LHCN-M2 (cell line): ENCODE results near the gene TMEM63C. TPM values are rescaled to one million over a fixed set of nuclear protein-coding genes. Genes with fewer than 3 reads are reported as not detected.
A peak's percentile ranks its signal among the peaks of the same experiment; 100 is the strongest.
"Not testable (repeated sequence)": the region's sequence is repeated elsewhere in the genome, so short reads cannot be mapped to it uniquely, and the experiment has no call there.

ENCODE experiments used
- DNase-seq: peaks from one replicate; pipeline ENCODE4 v3.0.0-alpha.2; 2012; ENCODE audit warnings: low read depth
- total RNA-seq: library from RNA; depleted of rRNA; stranded (reverse); fragments of >200 nt; gene quantifications from 2 replicates; pipeline ENCODE4 v1.2.3, GENCODE V29; 2014

Gene TMEM63C
- total RNA-seq, 1 experiment from 2014 or later = 0.06 TPM

DNA sequence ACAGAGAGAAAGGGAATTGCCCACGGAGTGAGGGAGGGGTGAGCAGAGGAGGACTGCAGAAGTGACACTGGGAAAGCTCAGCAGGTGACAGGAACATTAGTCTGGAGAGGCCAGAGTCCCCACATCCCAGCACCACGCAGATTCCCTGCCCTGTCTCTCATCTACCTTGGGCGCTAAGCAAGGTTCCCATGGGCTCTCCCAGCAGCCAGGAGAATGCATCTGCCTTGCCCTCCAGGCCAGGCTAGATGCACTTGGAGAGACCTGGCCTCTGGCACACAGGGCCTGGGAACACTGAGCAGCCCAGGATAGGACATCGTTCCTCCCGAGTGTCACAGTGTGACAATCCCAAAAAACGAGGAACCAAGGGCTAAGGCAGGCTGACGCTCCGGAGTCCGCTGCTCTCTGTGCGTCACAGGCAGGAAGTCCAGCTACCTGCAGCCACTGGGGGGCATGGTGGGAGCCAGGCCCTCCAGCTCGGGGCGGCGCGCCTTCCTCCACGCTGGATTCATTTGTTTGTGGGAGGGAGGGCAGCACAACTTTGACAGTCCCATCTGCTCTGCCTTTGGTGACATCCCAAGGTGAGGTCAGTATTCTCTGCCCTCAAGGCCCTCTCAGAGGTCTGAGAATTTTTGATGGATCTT lies 94.8 kb downstream of the TMEM63C start:
- no peak for DNase-seq

GRCh38 chr14:77276959-77277358 lies 95.4 kb downstream of the TMEM63C start:
- DNase-seq = no peak

DNA sequence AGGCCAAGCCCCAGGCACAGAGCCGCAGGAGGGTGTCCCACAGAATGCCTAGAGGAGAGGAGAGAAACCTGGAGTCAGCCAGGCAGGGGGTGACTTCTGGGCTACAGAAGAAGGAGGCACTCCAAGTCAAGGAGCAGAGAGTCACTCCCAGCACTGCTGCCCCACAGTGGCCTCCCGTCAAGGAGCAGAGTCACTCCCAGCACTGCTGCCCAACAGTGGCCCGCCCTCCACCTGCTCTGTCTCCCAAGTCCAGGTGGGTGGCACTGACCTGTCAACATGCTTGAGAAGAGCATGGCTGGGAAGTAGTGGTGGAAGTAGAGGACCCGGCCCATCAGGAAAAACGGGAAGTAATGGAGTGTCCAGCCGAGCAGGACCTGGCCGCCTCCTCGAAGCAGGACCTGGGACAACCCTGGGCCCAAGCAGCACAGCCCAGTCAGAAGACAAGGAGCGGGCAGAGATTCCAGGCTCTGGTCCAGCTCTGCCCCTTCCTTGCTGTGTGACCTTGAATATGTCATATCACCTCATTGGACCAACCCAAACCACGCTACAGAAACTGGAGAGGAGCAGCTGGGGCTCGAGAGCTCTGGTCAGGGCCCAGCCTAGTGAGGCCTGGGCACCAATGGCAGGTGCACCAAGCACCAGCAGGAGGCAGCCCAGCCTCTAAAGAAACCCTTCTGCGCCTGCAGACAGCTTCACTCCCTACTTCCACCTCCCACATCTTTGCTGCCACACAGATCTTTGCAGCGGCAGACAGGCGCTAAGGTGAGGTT lies 97.0 kb downstream of the TMEM63C start:
- DNase-seq = no peak

GRCh38 chr14:77279719-77280118 lies 98.1 kb downstream of the TMEM63C start:
- no peak for DNase-seq

DNA sequence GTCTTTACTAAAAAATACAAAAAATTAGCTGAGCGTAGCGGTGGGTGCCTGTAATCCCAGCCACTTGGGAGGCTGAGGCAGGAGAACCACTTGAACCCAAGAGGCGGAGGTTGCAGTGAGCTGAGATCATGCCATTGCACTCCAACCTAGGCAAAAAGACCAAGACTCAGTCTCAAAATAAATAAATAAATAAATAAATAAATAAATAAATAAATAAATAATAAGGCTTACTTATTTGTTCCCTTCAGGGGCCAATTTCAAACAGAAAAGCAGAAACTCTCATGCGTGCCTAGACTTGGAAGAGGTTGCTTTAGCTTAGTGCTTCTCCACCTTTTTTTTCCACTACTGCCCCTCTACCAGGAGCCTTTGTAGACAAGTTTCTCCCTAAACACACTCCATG lies 99.3 kb downstream of the TMEM63C start:
- not testable (repeated sequence) for DNase-seq

GRCh38 chr14:77281852-77282410 lies 100.3 kb downstream of the TMEM63C start:
- peak; percentile 13 for DNase-seq

- DNase-seq = no peak
Measured at GRCh38 chr14:77284066-77284465, 102.5 kb downstream of the TMEM63C start.

- no peak for DNase-seq
Measured at GRCh38 chr14:77284466-77284865, 102.9 kb downstream of the TMEM63C start.

GRCh38 chr14:77286576-77286975 lies 105.0 kb downstream of the TMEM63C start:
- DNase-seq = no peak

DNA sequence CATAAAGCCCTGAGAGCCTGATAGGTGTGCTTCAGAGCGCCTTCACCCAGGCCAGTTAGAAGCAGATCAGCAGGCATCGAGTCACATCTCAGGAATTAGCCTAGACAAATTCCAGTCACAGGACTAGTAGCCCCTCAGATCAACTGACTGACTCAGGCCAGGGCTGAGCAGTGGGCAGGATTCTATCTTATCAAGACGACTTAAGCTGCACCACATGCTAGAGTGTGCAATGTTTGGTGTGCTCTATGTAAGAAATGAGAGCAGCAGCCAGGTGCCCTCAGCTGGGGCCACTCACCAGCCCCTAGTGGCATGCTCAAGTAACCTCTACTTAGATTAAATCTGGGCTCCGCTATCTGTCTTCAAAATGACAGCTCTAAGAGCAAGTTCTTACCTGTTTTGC lies 109.1 kb downstream of the TMEM63C start:
- no peak for DNase-seq

GRCh38 chr14:77296155-77296554 lies 114.6 kb downstream of the TMEM63C start:
- no peak for DNase-seq

- no peak for DNase-seq
Measured at GRCh38 chr14:77296906-77297305, 115.3 kb downstream of the TMEM63C start.

GRCh38 chr14:77299771-77300170 lies 118.2 kb downstream of the TMEM63C start:
- no peak for DNase-seq

DNA sequence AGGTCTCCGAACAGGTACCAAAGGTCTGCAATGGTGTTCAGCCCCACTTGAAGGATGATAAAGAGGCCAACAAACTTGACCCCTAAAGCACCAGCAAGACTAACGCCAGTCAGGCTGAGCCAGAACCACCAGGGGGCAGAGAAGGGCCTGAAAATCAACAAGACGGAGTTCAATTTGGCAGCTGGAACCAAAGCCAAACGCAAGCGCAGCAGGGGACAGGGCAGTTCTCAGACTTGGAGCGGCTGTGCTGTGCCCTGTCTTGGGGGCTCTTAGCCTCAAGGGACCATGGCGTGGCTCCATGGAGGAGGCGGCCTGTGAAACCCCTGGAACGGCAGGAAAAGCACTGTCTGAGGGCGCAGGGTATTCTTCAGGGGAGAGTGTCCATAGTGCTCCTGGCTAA lies 119.5 kb downstream of the TMEM63C start:
- peak; percentile 68 for DNase-seq

DNA sequence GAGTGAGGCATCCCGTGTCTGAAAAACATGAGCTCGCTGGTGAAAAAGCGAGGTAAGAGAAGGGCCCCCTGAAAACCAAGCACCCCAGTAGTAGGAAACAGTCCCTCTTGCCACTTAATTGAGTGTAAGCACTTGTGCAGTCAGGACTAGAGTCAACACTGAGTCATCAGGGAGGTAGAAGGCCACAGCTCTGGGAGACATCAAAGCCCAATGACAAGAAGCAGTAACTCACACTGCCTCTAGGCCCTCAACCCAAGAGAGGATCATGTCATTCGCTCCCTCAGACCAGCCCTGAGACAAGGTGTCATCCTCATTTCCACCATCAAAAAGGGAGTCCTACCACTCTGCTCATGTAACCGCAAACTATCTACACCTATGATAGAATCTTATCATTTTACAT lies 121.3 kb downstream of the TMEM63C start:
- peak; percentile 58 for DNase-seq

DNA sequence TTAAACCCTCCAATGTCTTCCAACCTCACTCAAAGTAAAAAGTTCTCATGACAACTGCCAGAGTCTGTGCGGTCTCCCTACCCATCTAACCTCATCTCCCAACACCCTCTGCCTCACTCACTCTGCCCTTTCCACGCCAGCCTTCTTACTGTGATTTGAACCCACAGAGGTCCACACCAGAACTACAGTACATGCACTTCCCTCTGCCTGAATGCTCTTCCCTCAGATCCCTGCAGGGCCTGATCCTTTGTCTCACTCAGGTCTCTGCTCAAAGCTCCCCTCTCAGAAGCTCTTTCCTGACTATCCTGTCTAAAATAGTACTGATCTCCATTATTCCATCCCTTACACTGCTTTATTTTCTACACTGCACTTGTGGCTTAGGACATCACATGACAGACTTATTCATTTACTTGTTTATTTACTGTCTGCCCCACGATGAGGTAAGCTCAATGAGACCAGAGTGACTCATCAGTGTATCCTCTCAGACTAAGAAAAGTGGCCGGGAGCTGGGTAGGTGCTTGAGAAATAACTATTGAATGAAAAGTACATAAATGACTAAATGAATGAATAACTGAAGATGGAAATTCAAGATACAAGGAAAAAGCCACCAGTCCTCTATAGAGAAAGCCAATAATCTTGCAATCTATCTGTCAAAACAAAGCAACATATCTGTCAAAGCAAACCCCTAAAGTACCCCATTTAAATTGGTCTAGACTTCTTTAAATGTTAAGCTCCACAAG lies 122.0 kb downstream of the TMEM63C start:
- DNase-seq = peak; percentile 95

- DNase-seq = no peak
Measured at GRCh38 chr14:77305696-77306095, 124.1 kb downstream of the TMEM63C start.

DNA sequence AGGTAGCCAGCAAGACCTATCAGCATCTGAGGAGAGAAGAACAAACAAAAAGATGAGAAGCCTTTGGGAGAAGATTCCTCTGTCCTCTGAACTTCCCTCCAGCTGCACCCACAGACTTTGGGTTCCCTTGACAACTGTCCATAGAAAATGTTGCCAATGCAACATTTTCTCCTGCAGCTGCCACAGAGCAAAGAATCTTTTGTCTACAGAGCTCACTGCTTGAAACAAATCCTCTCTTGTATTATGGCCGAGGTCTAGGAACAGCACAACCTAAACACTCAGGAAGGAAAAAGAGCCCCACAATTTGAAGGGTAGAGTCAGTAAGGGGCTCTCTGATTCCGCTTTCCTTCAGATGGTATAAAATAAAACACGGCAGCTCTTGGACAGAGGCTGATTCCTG lies 124.8 kb downstream of the TMEM63C start:
- peak; percentile 29 for DNase-seq

DNA sequence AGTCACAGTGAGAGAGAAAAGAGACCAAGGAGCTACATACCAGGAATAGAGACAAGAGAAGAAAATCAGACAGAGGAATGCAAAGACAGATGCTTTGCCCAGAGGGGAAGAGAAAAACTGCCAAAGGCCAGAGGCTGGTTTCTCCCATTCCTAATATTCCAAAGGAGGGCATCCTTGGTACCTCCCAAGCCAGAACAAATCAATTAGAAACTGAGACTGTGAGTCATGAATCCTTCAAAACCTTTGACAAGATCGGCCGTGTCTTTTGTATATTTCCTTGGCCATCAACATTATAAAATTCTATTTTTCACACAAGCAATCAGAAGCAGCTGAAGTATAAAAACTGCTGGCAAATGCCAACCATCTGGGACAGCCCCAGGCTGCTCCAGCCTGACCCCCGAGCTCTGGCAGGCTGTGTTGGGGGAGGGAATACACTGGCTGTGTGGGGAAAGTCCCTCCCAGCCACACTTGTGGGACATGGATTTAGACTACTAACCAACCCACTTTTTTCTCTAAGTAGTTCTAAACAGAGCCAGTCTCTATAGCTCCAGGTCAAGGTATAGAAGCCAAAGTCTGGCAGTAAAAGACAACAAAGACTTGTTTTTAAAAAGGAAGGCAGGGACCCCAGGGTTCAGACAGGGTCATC lies 125.4 kb downstream of the TMEM63C start:
- no peak for DNase-seq
